ENCODE data around the gene ECE2.

- TF ChIP-seq CTCF (IDR thresholded peaks at IDR 0.05; ENCODE audit: low read depth, low read length, missing input control) (no peak), ATF3 (IDR thresholded peaks at IDR 0.05) (no peak), MAX (IDR thresholded peaks at IDR 0.05) (no peak), YY1 (IDR thresholded peaks at IDR 0.05) (no peak), SP1 (IDR thresholded peaks at IDR 0.05) (no peak), RAD21 (IDR thresholded peaks at IDR 0.05) (no peak), GABPA (IDR thresholded peaks at IDR 0.05 in 1 of 2, conservative IDR thresholded peaks at IDR 0.05 in 1 of 2) (no peak), HNF4G (IDR thresholded peaks at IDR 0.05) (no peak)
Measured at GRCh38 chr3:184327171-184327570, 51.3 kb downstream of the ECE2 start.
